PC-9 (cell line): ENCODE measurements around the gene FUOM.

Experiments used
- CTCF ChIP-seq: fragments of 200-600 bp; sonication (generic); conservative IDR thresholded peaks from 2 replicates; pipeline ENCODE4 v1.6.1; 2017; ENCODE audit warnings: mixed run types, antibody characterized with exemption, mild to moderate bottlenecking, moderate library complexity
- EZH2 ChIP-seq: fragments of 200-600 bp; sonication (generic); IDR thresholded peaks from 2 replicates; pipeline ENCODE4 v1.8.0; 2017; ENCODE audit warnings: antibody characterized with exemption, low read depth

GRCh38 chr10:133378251-133379096, 20.7 kb upstream of the FUOM start:
- TF ChIP-seq CTCF (no peak), EZH2 (no peak)
